WTC11 (cell line): Measurements from ENCODE around the gene GIPC3. TPM values are rescaled to one million over a fixed set of nuclear protein-coding genes. Genes with fewer than 3 reads are reported as not detected.

Source experiments
- ATAC-seq: fragments of 200-7000 bp; cut with Tn5 transposase; 2 replicates; pipeline ENCODE4 v1.10.0; 2021; ENCODE audit warnings: mild to moderate bottlenecking, moderate library complexity
- CTCF ChIA-PET: fragments of 300-600 bp; sonication (Branson Sonifier 250); formaldehyde crosslinking; loops from one replicate; lab custom pipeline; 2021; ENCODE audit warnings: antibody characterized with exemption; lab: Charles Lee
- POLR2A ChIA-PET: fragments of 350-600 bp; sonication (Branson Sonifier 250); formaldehyde crosslinking; loops from one replicate; lab custom pipeline; 2021; ENCODE audit warnings: antibody characterized with exemption; lab: Charles Lee
- DNase-seq: peaks from one replicate; pipeline ENCODE4 v3.0.0; 2021; ENCODE audit warnings: low spot score
- H3K27ac Mint-ChIP-seq: 2 replicates; pipeline ENCODE4 v1.8.0; 2021; ENCODE audit warnings: mixed read lengths
- H3K27me3 Mint-ChIP-seq: 2 replicates; pipeline ENCODE4 v1.8.0; 2021; ENCODE audit warnings: low read depth, mild to moderate bottlenecking, moderate library complexity, mixed read lengths
- H3K36me3 Mint-ChIP-seq: 2 replicates; pipeline ENCODE4 v1.8.0; 2021; ENCODE audit warnings: mixed read lengths
- H3K4me1 Mint-ChIP-seq: 2 replicates; pipeline ENCODE4 v1.8.0; 2022; ENCODE audit warnings: mixed read lengths
- H3K4me3 Mint-ChIP-seq: 2 replicates; pipeline ENCODE4 v1.8.0; 2021; ENCODE audit warnings: mild to moderate bottlenecking, moderate library complexity, mixed read lengths
- H3K9me3 Mint-ChIP-seq: 2 replicates; pipeline ENCODE4 v1.8.0; 2021; ENCODE audit warnings: mixed read lengths
- AR ChIP-seq: fragments of 250-450 bp; sonication (Bioruptor Pico); IDR thresholded peaks from 2 replicates; pipeline ENCODE4 v1.9.0; 2021; ENCODE audit warnings: mild to moderate bottlenecking
- CBFB ChIP-seq: sonication (generic); formaldehyde crosslinking; IDR thresholded peaks from 2 replicates; pipeline ENCODE4 v1.8.1; 2022; ENCODE audit warnings: mild to moderate bottlenecking, low read depth, missing genetic modification reagents
- CDX4 ChIP-seq: fragments of 250-450 bp; sonication (Bioruptor Pico); IDR thresholded peaks from 2 replicates; pipeline ENCODE4 v1.9.0; 2021; ENCODE audit warnings: moderate library complexity, mild to moderate bottlenecking, inconsistent platforms, borderline replicate concordance
- E2F4 ChIP-seq: sonication (generic); formaldehyde crosslinking; IDR thresholded peaks from 2 replicates; pipeline ENCODE4 v1.8.1; 2022; ENCODE audit warnings: low read depth, mild to moderate bottlenecking, moderate library complexity, missing genetic modification reagents, borderline replicate concordance
- ELF4 ChIP-seq: sonication (generic); formaldehyde crosslinking; IDR thresholded peaks from 2 replicates; pipeline ENCODE4 v1.8.1; 2022; ENCODE audit warnings: low read depth, mild to moderate bottlenecking, moderate library complexity, missing genetic modification reagents
- FOXP1 ChIP-seq: sonication (generic); formaldehyde crosslinking; IDR thresholded peaks from 2 replicates; pipeline ENCODE4 v1.8.0; 2022; ENCODE audit warnings: missing genetic modification reagents, mild to moderate bottlenecking, moderate library complexity, borderline replicate concordance
- FOXP4 ChIP-seq: sonication (generic); formaldehyde crosslinking; IDR thresholded peaks from 2 replicates; pipeline ENCODE4 v1.8.0; 2022; ENCODE audit warnings: mild to moderate bottlenecking, missing genetic modification reagents
- GABPB1 ChIP-seq: sonication (generic); formaldehyde crosslinking; IDR thresholded peaks from 2 replicates; pipeline ENCODE4 v1.8.1; 2023; ENCODE audit warnings: mild to moderate bottlenecking, missing genetic modification reagents
- IRF2 ChIP-seq: sonication (generic); formaldehyde crosslinking; IDR thresholded peaks from 2 replicates; pipeline ENCODE4 v1.8.0; 2022; ENCODE audit warnings: low read depth, missing genetic modification reagents, borderline replicate concordance
- NR2C2 ChIP-seq: sonication (generic); formaldehyde crosslinking; IDR thresholded peaks from 2 replicates; pipeline ENCODE4 v1.8.0; 2022; ENCODE audit warnings: mild to moderate bottlenecking, missing genetic modification reagents
- PRRX2 ChIP-seq: fragments of 250-450 bp; sonication (Bioruptor Pico); IDR thresholded peaks from 2 replicates; pipeline ENCODE4 v1.8.0; 2021; ENCODE audit warnings: mild to moderate bottlenecking
- SMAD4 ChIP-seq: sonication (generic); formaldehyde crosslinking; IDR thresholded peaks from 2 replicates; pipeline ENCODE4 v1.8.0; 2022; ENCODE audit warnings: mild to moderate bottlenecking, missing genetic modification reagents
- ZNF232 ChIP-seq: sonication (generic); formaldehyde crosslinking; IDR thresholded peaks from 2 replicates; pipeline ENCODE4 v1.8.0; 2022; ENCODE audit warnings: mild to moderate bottlenecking, missing genetic modification reagents
- ZNF512 ChIP-seq: sonication (generic); formaldehyde crosslinking; IDR thresholded peaks from 2 replicates; pipeline ENCODE4 v1.8.1; 2022; ENCODE audit warnings: missing genetic modification reagents, borderline replicate concordance
- total RNA-seq: library from RNA; stranded (reverse); gene quantifications from 3 replicates; pipeline ENCODE4 v1.2.3, GENCODE V29; 2021

Gene GIPC3
- total RNA-seq, 1 experiment from 2014 or later, result 1.0 TPM

- no peak overlapping the region for H3K27ac Mint-ChIP-seq
- TF ChIP-seq ELF4 (CRISPR knock-in tag) (no peak), FOXP4 (no peak)
Measured at GRCh38 chr19:3611841-3612240, 26.6 kb downstream of the GIPC3 start.

GRCh38 chr19:3612330-3612729 is 27.1 kb downstream of the GIPC3 start:
- TF ChIP-seq PRRX2 (CRISPR knock-in tag) (no peak), ZNF512 (CRISPR knock-in tag) (no peak), NR2C2 (CRISPR knock-in tag) (no peak), FOXP4 (no peak), CDX4 (CRISPR knock-in tag) (no peak), AR (CRISPR knock-in tag) (no peak), IRF2 (CRISPR knock-in tag) (no peak), ZNF232 (no peak), SMAD4 (no peak), FOXP1 (CRISPR knock-in tag) (no peak), GABPB1 (CRISPR knock-in tag) (no peak), E2F4 (CRISPR knock-in tag) (no peak), CBFB (CRISPR knock-in tag) (no peak)

More at GRCh38 chr19:3611841-3612240, 26.6 kb downstream of the GIPC3 start:
- Mint-ChIP-seq H3K36me3 (no peaks in the 10 kb centered on the region; the same call in 1 of the 2 replicates), H3K4me3 (no peak overlapping the region), H3K4me1 (peaks cover 11% of the 10 kb centered on the region), H3K9me3 (no peaks in the 10 kb centered on the region), H3K27me3 (no peaks in the 10 kb centered on the region)
- DNase-seq (no peak), ATAC-seq (no peak)
- ChIA-PET CTCF (interaction anchor here (1.5 kb wide), 1 partner anchor 20 kb away, joined by 4 read pairs; no protein-coding TSS in a partner anchor), POLR2A (no interaction called here)

More at GRCh38 chr19:3612330-3612729, 27.1 kb downstream of the GIPC3 start:
- Mint-ChIP-seq H3K9me3 (no peaks in the 10 kb centered on the region), H3K4me3 (no peak overlapping the region), H3K36me3 (no peaks in the 10 kb centered on the region; the same call in 1 of the 2 replicates), H3K4me1 (peaks cover 12% of the 10 kb centered on the region), H3K27me3 (no peaks in the 10 kb centered on the region), H3K27ac (no peak overlapping the region)
- POLR2A ChIA-PET, result no interaction called here
- CTCF ChIA-PET, result interaction anchor here (0.7 to 1.5 kb wide), 7 partner anchors 9 to 38 kb away, joined by 3 to 7 read pairs (median 4); no protein-coding TSS in a partner anchor
- DNase-seq, result no peak
- ATAC-seq, result no peak
